Glomerular endothelial cell (primary cell): ENCODE data around the gene RPA1. TPM values are rescaled to one million over a fixed set of nuclear protein-coding genes. Genes with fewer than 3 reads are reported as not detected.
"Not testable (repeated sequence)": the region's sequence is repeated elsewhere in the genome, so short reads cannot be mapped to it uniquely, and the experiment has no call there.

ENCODE experiments used
- DNase-seq: peaks from one replicate; pipeline ENCODE4 v3.0.0-alpha.2; 2011; ENCODE audit warnings: low read depth, low spot score; ENCODE audit errors: extremely low read depth
- total RNA-seq: library from RNA; depleted of rRNA; stranded (reverse); fragments of >200 nt; gene quantifications from 2 replicates; pipeline ENCODE4 v1.2.3, GENCODE V29; 2015

RPA1 gene
- total RNA-seq = 23.3 and 29.2 TPM in 2 replicates

DNA sequence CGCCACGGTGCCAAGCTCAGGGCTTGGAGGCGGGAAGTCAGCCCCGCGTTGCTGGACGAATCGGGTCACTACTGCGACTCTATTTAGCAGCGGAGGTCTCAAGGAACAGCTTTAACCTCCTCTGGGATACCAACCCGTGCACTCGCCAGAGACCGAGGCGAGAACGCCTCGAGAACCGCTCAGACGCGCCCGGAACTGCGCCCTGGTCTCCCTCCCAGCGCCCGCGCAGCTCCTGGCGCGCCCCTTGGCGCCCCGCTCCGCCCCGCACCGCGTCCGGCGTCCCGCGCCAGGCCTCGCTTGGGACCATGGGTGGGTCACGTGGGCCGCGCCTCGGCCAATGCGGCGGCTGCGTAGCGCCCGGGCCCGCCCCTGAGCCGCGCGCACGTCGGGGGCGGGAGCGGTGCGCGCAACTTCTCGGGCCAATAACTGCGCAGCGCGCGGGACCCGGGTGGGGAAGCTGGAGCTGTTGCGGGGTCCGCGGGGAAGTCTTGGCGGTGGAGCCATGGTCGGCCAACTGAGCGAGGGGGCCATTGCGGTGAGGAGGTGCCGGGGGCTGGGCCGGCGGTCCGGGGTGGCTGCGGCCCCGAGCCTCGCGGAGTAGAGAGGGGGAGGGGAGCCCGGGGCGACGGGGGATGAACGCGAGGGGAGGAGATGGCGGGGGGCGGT is at the start of gene RPA1, which contains the start of gene SMYD4:
Gene RPA1, plus strand, starts transcription at position 414 of the 666 bp plus-strand sequence. Its CDS starts 89 bp downstream, at position 503.
Gene SMYD4, minus strand, starts transcription at position 311 of the 666 bp plus-strand sequence. CDS start 1,908 bp downstream, outside the sequence.
- no peak for DNase-seq

DNA sequence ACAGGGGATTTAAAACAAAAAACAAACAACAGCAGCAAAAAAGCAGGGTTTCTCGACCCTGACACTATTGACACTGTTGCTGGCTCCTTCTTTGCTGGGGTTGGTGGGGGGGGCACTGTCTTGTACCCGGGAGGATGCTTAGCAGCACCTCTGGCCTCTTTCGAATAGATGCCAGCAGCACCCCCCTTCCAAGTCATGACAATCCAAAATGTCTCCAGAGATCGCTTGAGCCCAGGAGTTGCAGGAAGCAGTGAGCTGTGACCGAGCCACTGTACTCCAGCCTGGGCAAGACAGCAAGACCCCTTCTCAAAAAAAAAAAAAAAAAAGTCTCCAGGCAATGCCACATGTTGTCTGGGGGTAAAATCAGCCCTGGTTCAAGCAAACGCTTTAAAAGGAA is 47.6 kb upstream of the RPA1 start:
- DNase-seq = no peak

DNA sequence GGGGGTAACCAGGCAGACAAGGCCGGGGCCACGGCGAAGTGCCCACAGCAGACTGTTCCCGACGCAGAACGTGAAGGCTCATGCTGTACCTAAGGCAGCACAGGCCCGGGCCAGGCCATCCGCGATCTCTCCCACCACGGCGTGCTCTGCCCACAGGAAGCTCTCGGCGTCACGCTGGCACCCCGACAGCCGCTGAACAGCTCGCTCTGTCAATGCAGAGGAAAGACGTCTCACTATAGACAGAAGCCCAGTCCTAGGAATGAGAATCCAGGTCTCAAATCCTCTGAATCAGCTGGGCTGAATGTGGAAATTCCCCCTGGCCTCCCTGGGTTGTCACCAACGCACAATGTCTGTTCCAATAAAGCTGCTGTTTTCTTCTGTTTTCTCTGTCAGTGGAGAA is 46.5 kb upstream of the RPA1 start:
- DNase-seq = no peak

DNA sequence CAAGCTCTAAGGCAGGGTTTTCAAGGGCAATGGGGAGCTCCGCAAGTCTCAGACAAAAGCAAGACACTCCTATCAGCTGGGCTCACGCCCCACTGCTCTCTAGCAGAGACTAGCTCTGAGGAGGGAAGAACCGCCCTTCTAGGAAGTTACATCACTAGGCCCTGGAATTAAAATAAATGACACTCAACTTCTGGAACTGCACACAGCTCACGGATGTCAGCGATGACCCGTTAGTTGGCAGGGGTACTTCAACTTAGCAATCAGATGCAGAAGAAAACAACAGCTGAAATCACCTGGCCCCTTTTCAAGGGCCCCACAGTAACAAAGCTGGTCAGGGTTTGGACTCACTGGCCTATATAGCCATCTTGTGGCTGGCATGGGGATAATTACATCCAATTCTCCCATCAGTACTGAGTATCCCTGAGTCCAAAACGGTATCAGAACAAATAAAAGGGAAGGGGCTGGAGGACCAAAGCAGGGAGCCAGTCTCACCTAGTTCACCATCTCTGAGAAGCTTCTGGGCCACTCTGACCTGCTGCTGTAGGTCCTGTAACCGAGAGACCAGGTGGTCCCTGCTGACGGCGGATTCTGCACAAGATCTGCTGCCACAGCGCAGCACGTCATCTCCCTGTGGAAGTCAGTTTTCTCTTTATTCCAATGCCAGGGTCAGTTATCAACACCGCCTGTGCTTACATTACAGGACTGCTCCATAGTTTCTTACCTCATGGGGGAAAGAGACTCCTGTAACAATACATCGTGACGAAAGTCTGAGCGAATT is 45.8 kb upstream of the RPA1 start:
- no peak for DNase-seq

DNA sequence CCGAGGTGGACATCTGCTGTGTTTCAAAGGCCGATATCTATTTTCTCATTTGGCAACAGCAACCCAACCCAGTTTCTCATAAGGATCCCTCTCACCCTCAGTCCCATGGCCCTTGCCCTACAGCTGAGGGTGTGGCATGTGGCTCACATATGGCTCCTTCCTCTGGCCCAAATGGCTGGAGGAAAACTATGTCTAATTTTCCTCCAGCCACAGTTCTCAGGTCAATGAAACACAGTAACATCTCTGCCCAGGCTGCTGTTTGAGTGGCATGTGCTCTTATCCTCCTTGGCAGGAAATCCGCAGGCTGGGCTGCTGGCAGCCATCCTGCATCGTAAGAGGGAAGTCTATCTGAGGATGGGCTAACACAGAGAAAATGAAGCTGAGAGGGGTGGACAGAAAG is 43.9 kb upstream of the RPA1 start:
- DNase-seq = no peak

DNA sequence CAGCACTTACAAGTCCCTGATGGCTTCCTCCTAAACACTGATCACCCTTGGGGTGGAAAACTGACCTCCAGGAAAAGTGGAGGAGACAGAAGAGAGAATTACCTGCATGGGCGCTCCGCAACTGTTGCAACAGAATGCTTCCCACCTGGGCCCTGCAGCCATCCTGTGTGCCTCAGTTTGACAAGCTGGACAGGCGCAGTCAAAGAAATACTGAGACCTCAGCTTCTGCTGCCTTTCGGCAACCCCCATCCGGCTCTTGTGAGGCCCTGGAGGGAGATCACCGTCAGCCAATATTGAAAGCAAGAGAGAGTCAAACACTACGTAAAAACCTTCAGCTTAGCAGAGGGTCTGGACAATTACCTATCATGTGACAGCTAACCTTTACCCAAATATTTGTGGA is 43.1 kb upstream of the RPA1 start:
- DNase-seq = no peak

DNA sequence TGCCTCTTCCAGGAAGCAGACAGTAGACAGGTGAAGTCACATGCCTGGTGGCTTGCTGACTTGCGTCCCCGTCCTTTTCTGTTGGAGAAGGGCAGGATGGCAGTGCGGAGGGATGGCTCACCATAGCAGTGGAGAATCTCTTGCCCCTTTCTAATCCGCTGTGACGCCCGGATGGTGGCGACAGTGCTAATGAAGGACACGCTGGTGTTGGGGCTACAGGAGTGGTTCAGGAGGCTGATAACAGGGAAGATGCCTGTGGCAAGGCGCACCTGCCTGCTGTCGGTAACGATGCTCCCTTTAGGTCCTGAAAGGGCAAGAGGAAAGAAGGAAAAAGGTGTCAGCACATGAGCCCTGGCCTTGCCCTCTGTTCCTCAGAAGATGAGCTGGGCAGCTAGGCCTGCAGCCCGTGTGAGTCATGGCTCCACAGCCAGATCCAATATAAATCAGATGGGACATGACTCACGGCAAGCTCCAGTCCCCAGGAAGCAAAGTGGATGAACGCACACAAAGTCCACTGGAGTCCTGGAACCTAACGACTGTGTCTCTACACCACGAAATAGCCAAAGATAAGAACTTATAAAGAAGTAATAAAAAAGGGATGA is 42.4 kb upstream of the RPA1 start:
- DNase-seq = no peak

DNA sequence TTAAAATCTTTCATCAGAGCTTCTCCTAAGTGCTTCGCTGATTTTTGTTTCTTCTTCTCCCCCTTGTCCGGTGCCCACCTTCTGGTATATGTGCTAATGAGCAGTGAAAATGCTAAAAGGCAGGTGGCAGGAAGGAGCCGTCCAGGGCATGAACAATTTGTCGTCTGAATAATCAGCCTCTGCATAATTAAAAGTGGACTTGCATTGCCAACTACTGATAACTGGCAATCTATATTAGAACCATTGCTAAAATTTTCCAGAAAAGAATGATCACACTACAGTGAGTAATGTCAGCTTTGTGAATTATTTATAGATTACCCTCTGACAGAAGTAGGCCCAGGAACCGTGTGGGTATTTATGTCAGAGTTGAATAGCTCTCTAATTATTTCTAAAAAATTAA is 39.9 kb upstream of the RPA1 start:
- no peak for DNase-seq

DNA sequence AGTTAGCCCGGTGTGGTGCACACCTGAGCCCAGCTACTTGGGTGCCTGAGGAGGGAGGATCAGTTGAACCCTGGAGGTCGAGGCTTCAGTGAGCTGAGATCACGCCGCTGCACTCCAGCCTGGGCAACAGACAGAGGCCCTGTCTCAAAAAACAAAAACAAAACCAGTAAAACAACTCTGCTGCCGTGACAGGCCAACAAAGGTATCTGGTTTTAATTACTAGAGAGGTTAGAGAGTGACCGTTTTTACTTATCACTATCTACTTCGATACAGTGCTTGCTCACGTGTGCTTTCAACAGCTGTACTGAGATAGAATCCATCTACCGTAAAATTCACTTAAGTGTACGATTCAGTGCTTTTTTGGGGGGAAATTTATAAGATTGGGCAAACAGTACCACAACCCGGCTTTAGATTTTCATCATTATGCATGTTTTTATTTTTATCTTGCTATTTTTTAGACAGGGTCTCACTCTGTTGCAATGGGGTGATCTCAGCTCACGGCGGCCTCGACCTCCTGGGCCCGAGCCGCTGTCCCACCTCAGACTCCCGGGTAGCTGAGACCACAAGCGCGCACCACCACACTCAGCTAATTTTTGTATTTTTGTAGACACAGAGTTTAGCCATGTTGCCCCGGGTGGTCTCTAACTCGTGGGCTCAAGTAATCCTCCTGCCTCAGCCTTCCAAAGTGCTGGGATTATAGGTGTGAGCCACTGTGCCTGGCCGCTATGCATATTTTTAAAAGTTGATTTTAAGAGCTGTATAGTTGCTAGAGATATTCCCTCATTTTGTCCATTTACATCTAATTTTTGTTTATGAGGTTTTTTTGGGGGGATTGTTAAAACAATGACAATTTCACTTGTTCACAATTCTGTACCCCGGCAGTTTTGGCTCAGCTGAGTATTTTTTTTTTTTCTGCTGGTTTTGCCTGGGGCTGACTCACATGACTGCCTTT is 37.0 kb upstream of the RPA1 start:
- no peak for DNase-seq

DNA sequence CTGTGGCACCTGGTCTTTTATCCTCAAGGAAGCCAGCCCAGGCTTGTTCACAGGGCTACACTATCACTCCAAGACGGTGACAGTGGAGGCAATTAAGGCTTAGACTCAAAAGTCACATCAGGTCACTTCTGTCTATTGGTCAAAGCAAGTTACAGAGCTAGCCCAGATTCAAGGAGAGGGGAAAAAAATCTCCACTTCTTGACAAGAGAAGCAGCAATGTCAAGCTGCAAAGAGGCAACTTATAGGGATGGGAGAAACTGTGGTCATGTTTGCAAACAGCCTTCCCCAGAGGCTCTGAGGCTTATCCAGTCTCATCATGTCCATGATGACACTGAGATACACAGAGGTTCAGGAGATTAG is 36.4 kb upstream of the RPA1 start:
- no peak for DNase-seq

DNA sequence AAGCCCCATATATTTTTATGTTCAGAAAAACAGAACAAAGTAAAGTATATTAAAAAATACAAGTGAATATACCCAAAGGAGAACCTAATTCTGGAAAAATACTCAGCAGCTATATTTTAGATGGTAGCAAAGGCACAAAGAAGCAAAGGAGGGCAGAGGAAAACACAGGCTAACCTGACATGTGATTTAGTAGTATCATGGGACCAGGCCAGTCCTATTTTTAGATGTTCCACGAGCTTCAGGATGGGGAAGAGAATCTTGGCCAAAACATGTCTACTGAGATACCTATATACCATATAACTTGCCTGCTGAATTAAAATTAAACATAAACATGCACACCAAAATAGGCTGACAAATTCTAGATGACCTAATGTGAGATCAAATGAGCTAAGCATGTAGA is 33.0 kb upstream of the RPA1 start:
- no peak for DNase-seq

DNA sequence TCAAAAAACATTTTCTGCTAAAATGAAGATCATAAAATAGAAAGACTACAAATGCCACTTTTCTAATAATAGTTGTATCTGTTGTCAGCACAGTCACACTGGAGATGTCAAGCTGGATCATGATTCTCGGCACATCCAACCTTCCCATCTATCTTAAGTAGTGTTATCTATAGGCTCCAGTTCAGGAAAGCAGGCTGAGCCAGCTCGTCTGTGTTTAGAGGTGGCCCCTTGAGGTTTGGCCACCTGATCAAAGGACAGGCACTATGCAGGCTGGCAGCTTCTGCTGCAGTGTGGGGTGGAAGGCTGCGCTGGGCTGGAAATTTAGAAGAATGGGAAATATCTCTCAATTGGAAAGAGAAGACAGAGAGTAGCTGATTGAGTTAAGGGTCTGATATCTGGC is 32.5 kb upstream of the RPA1 start:
- DNase-seq = no peak

DNA sequence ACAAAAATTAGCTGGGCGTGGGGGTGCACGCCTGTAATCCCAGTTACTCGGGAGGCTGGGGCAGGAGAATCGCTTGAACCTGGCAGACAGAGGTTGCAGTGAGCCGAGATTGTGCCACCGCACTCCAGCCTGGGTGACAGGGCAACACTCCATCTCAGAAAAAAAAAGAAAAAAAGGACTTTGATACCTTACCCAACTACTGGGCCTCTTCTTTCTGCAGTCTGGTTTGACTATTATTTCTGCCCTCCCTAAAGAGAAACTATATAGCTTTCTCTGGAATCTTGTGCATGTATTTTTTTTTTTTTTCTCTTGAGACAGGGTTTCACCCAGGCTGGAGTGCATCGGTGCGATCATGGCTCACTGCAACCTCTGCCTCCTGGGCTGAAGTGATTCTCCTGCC is 32.0 kb upstream of the RPA1 start:
- DNase-seq = not testable (repeated sequence)

DNA sequence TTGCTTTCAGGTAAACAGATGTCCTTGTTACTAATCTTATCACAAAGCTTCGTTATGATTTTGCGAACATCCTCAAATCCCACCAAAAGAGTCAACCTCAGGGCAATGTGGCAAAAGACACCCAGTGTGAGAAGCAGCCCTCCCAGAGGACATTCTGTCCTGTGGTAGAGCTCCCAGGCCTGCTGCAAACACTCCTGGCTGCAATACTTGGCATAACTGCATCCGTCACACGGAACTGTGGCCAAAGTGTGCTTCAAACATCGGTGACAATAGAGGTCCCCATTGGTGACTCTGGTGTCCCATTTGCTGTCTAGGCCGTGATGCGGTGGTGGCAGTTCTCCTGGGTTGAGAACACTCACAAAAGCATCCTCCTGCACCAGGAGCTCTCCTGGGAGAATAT is 29.6 kb upstream of the RPA1 start:
- DNase-seq = no peak

DNA sequence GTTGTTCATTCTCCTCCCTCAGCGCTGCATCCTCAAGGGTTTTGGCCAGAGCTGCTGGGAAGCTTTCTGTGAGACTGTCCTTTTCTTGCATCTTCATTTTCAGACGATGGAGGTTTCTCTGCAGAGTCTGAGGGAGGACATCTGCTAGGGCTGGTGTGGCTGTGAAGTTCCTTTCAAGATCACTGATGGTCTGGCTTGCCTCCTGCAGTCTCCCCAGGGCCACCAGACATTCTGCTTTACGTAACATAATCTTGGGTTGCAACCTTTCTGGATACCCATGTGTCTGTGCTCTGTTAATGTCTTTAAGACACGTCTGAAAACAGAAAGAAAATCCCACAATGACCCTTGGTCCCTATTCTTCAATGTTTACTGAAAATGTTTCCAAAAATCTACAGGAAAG is 29.1 kb upstream of the RPA1 start:
- no peak for DNase-seq

DNA sequence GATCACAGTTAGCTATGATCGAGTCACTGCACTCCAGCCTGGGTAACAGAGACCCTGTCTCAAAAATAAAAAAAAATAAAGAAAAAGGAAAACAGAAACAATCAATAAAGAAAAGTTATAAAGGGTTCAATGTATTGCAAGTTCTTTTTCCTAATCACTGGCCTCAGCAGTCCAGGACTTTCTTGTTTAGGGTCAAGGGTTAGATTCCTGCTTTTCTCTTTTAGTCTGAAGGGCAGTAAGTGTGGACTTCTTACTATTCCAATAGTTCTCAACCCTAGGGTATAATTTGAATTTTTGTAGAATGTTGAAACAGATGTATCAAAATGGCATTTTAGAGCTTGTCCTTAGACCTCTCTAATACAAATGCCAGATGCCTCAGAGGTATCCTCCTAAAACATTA is 27.4 kb upstream of the RPA1 start:
- no peak for DNase-seq

DNA sequence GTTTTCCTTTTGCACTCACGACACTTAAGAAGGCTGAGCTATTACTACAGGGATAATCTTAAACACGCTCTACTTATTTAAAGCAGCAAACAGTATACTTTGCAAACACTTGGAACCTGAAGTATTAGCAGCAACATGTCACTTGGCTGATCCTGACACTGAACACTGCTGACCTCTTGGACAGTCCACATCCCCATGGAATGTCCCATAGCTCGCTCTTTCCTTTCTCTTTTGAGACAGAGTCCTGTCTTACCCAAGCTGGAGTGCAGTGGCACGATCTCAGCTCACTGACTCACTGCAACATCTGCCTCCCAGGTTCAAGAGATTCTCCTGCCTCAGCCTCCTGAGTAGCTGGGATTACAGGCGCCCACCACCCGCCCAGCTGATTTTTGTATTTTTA is 26.5 kb upstream of the RPA1 start:
- DNase-seq = no peak

DNA sequence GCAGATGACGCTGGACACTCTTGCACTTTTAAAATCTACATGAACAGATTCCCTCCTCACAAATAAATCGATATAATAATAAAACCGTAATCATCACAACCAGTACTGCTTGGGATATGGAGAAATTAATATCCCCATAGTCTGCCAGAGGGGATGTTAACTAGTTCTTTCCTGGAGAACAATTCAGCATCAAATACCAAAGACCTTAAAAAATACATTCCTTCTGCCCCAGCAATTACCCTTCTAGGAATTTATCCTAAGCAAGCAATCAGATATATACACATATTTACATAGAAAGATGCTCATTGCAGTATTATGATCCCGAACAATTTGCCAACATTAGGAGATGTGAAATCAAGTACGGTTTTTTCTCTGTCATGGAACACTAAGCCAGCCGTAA is 21.9 kb upstream of the RPA1 start:
- no peak for DNase-seq

DNA sequence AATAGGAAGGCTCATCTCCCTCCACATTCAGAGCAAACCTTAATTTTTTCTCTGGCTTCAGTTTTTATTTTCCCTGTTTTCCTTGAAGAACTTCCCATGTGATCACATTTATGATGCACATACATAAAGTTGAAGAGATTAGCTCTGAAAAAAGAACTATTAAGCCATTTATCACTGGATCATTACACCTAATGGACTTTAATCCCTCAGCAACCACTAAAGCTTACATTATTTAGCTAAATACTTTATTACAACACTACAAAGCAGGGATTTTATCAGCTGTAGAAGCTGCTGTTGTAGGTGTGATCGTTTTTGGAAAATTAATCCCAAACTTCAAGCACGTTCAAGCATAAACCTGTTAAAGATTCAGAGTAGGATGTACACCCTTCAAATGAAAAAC is 21.2 kb upstream of the RPA1 start:
- DNase-seq = no peak

DNA sequence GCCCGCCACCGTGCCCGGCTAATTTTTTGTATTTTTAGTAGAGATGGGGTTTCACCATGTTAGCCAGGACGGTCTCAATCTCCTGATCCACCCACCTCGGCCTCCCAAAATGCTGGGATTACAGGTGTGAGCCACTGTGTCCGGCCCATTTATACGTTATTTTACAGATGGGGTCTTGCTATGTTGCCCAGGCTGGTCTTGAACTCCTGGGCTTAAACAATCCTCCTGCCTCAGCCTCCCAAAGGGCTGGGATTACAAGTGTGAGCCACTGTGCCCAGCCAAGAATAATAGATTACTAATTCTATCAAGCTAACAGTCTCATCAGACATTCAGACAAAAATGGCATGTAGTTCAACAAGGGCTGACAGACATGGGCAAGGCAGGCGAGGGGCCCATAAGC is 20.0 kb upstream of the RPA1 start:
- not testable (repeated sequence) for DNase-seq
